ENCODE data around the gene TEX35.

The TEX35 gene

GRCh38 chr1:178496410-178497135 lies 16.3 kb upstream of the TEX35 start, which contains the start of gene CLEC20A:
Gene CLEC20A, minus strand, starts transcription at chr1:178496964. Its CDS starts 25 bp downstream, at chr1:178496939.
- in situ Hi-C loops (cut with MboI; ENCODE audit: low sequenced_read_pairs, unreplicated experiment): no loop called here
- no peak for TF ChIP-seq CTCF (IDR thresholded peaks at IDR 0.05; ENCODE audit: borderline replicate concordance, control extremely low read depth, extremely low read depth, insufficient read depth, missing control alignments)
- peak; percentile 2 for DNase-seq (ENCODE audit: low spot score)

GRCh38 chr1:178497903-178498478 lies 14.9 kb upstream of the TEX35 start:
- DNase-seq (ENCODE audit: low spot score): no peak
- in situ Hi-C loops (cut with MboI; ENCODE audit: low sequenced_read_pairs, unreplicated experiment): no loop called here
- TF ChIP-seq CTCF (IDR thresholded peaks at IDR 0.05; ENCODE audit: borderline replicate concordance, control extremely low read depth, extremely low read depth, insufficient read depth, missing control alignments): no peak

- TF ChIP-seq CTCF (IDR thresholded peaks at IDR 0.05; ENCODE audit: borderline replicate concordance, control extremely low read depth, extremely low read depth, insufficient read depth, missing control alignments): no peak
- in situ Hi-C loops (cut with MboI; ENCODE audit: low sequenced_read_pairs, unreplicated experiment): no loop called here
- no peak for DNase-seq (ENCODE audit: low spot score)
Measured at GRCh38 chr1:178498896-178499675, 13.8 kb upstream of the TEX35 start.

GRCh38 chr1:178500091-178500770 lies 12.7 kb upstream of the TEX35 start:
- no peak for DNase-seq (ENCODE audit: low spot score)
- in situ Hi-C loops (cut with MboI; ENCODE audit: low sequenced_read_pairs, unreplicated experiment): loop anchor here (10.0 kb wide), 1 partner anchor 195 kb away; no protein-coding TSS in a partner anchor
- TF ChIP-seq CTCF (IDR thresholded peaks at IDR 0.05; ENCODE audit: borderline replicate concordance, control extremely low read depth, extremely low read depth, insufficient read depth, missing control alignments): no peak

- in situ Hi-C loops (cut with MboI; ENCODE audit: low sequenced_read_pairs, unreplicated experiment): loop anchor here (10.0 kb wide), 1 partner anchor 196 kb away; no protein-coding TSS in a partner anchor
- TF ChIP-seq CTCF (IDR thresholded peaks at IDR 0.05; ENCODE audit: borderline replicate concordance, control extremely low read depth, extremely low read depth, insufficient read depth, missing control alignments): no peak
- DNase-seq (ENCODE audit: low spot score): no peak
Measured at GRCh38 chr1:178500936-178501554, 11.9 kb upstream of the TEX35 start.

All from GM13976 (cell line).